Right atrium auricular region (tissue), 2 donors: Measurements from ENCODE around the gene P2RX2. TPM values are rescaled to one million over a fixed set of nuclear protein-coding genes. Genes with fewer than 3 reads are reported as not detected.

ENCODE experiments used
- DNase-seq: peaks from one replicate; pipeline ENCODE4 v3.0.0-alpha.2; 2019; ENCODE audit warnings: low spot score
- H3K27ac ChIP-seq, 2 donors: fragments of 200-600 bp; sonication (generic); 1 replicate in 1 of 2; 2 replicates in 1 of 2; pipeline ENCODE4 v1.5.1; 2016 to 2019
- H3K27me3 ChIP-seq, 2 donors: fragments of 200-600 bp; sonication (generic); one replicate each; pipeline versions ENCODE4 v1.5.1 to v1.6.0; 2017 to 2019
- H3K36me3 ChIP-seq: fragments of 200-600 bp; sonication (generic); one replicate; pipeline ENCODE4 v1.5.1; 2016
- H3K4me1 ChIP-seq, 2 donors: fragments of 200-600 bp; sonication (generic); one replicate each; pipeline versions ENCODE4 v1.5.1 to v1.6.0; 2017 to 2019
- H3K4me3 ChIP-seq, 2 donors: fragments of 200-600 bp; sonication (generic); 1 replicate in 1 of 2; 2 replicates in 1 of 2; pipeline ENCODE4 v1.5.1; 2017 to 2019; ENCODE audit warnings: mild to moderate bottlenecking in 1 of 2, moderate library complexity in 1 of 2
- H3K9me3 ChIP-seq, 2 donors: fragments of 200-600 bp; sonication (generic); one replicate each; pipeline ENCODE4 v1.5.1; 2019
- CTCF ChIP-seq, 2 donors: fragments of 200-600 bp; sonication (generic); IDR thresholded peaks; one replicate each; pipeline ENCODE4 v1.5.1; 2019; ENCODE audit warnings: antibody characterized with exemption in 2 of 2
- total RNA-seq, 2 donors: library from RNA; depleted of rRNA; stranded (reverse); fragments of >200 nt; gene quantifications; one replicate each; pipeline ENCODE4 v1.1.0, GENCODE V29; 2016

P2RX2 gene
- total RNA-seq, 2 donors from 2014 or later = not detected

- peak overlapping the region; percentile 43 to 57 for H3K27ac ChIP-seq
- no peak for DNase-seq
- no peaks in the 10 kb centered on the region for H3K27me3 ChIP-seq
- peaks cover 0 to 27% of the 10 kb centered on the region in 2 donors for H3K4me1 ChIP-seq
- no peak for TF ChIP-seq CTCF (IDR thresholded peaks at IDR 0.05)
- H3K4me3 ChIP-seq = peak overlapping the region in 1 of 2 donors; percentile 43
- H3K9me3 ChIP-seq = no peaks in the 10 kb centered on the region
- H3K36me3 ChIP-seq = no peaks in the 10 kb centered on the region
These were observed 14.4 kb upstream of the P2RX2 start for GRCh38 chr12:132604151-132604618.

DNA sequence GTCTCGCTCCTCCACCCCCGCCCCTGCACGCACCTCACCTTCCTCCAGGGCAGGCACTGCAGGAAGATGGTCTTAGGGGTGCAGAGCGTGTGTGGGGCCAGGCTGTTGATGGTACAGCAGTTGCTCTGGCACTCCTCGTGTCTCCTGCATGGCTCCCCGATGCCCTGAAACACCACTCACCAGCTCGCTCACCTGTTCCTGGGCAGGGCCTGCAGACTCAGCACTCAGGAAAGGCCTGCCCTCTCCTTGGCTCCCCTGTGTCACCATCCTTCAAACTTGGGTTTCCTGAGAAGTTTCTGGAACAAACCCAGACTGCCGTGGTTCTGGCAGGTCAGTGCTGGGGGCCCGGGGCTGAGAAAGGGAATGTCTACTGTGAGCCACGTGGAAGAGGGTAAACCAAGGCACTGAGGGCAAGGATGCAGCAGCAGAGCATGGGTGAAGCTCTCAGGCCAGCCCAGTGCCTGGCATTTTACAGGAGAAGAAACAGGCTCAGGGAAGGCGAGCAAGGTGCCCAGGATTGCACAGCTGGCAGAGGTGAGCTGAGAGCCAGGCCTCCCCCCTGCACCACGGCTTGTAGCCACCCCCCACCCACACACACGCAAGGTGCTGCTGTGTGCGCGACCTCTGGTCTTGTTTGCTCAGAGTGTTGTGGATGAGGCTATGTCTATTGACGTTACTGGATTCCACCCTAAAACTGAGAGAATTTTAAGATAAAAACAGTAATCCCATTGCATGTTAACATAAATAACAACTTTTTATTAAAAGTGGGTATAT, 13.7 kb upstream of the P2RX2 start:
- Histone ChIP-seq H3K9me3 (no peaks in the 10 kb centered on the region), H3K36me3 (no peaks in the 10 kb centered on the region), H3K27me3 (no peaks in the 10 kb centered on the region), H3K27ac (no peak overlapping the region), H3K4me3 (no peak overlapping the region), H3K4me1 (peaks cover 0 to 23% of the 10 kb centered on the region in 2 donors)
- DNase-seq = no peak
- TF ChIP-seq CTCF (IDR thresholded peaks at IDR 0.05) = no peak

GRCh38 chr12:132605892-132606291, 12.7 kb upstream of the P2RX2 start:
- Histone ChIP-seq H3K27me3 (no peaks in the 10 kb centered on the region), H3K36me3 (no peaks in the 10 kb centered on the region), H3K9me3 (no peaks in the 10 kb centered on the region), H3K4me1 (peaks cover 0 to 14% of the 10 kb centered on the region in 2 donors), H3K27ac (no peak overlapping the region), H3K4me3 (no peak overlapping the region)
- DNase-seq = no peak
- no peak for TF ChIP-seq CTCF (IDR thresholded peaks at IDR 0.05)

DNA sequence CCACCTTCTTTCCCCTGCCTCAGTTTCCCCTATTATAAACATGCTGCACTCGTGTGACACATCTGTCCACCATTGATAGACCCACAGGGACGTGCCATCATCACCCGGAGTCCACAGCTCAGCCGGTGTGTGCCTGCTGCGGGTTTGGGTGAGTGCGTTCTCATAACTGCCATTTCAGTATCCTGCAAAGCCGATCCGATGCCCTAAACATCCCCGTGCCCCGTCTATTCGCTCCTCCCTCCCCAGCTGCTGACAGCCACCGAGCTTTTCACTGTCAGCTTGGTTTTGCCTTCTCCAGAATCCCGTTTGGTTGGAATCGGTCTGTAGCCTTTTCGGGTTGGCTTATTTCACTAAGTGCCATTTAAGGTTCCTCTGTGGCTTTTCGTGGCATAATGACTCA, 12.1 kb upstream of the P2RX2 start:
- no peak for DNase-seq
- H3K36me3 ChIP-seq = no peaks in the 10 kb centered on the region
- no peak overlapping the region for H3K27ac ChIP-seq
- H3K4me3 ChIP-seq = no peak overlapping the region
- H3K9me3 ChIP-seq = peaks cover under 1 to 3% of the 10 kb centered on the region in 2 donors
- H3K27me3 ChIP-seq = no peaks in the 10 kb centered on the region
- peaks cover 0 to 9% of the 10 kb centered on the region in 2 donors for H3K4me1 ChIP-seq
- TF ChIP-seq CTCF (IDR thresholded peaks at IDR 0.05) = no peak

GRCh38 chr12:132606927-132607326, 11.6 kb upstream of the P2RX2 start:
- Histone ChIP-seq H3K27me3 (no peaks in the 10 kb centered on the region), H3K36me3 (no peaks in the 10 kb centered on the region), H3K4me1 (peaks cover 0 to 9% of the 10 kb centered on the region in 2 donors), H3K9me3 (peaks cover 3 to 8% of the 10 kb centered on the region in 2 donors), H3K27ac (no peak overlapping the region), H3K4me3 (no peak overlapping the region)
- no peak for TF ChIP-seq CTCF (IDR thresholded peaks at IDR 0.05)
- DNase-seq = no peak
